ENCODE measurements around the gene RCC1. TPM values are rescaled to one million over a fixed set of nuclear protein-coding genes. Genes with fewer than 3 reads are reported as not detected.
"Not testable (repeated sequence)": the region's sequence is repeated elsewhere in the genome, so short reads cannot be mapped to it uniquely, and the experiment has no call there.

Gene RCC1, protein sequence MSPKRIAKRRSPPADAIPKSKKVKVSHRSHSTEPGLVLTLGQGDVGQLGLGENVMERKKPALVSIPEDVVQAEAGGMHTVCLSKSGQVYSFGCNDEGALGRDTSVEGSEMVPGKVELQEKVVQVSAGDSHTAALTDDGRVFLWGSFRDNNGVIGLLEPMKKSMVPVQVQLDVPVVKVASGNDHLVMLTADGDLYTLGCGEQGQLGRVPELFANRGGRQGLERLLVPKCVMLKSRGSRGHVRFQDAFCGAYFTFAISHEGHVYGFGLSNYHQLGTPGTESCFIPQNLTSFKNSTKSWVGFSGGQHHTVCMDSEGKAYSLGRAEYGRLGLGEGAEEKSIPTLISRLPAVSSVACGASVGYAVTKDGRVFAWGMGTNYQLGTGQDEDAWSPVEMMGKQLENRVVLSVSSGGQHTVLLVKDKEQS
- 10.7 TPM for total RNA-seq

DNA sequence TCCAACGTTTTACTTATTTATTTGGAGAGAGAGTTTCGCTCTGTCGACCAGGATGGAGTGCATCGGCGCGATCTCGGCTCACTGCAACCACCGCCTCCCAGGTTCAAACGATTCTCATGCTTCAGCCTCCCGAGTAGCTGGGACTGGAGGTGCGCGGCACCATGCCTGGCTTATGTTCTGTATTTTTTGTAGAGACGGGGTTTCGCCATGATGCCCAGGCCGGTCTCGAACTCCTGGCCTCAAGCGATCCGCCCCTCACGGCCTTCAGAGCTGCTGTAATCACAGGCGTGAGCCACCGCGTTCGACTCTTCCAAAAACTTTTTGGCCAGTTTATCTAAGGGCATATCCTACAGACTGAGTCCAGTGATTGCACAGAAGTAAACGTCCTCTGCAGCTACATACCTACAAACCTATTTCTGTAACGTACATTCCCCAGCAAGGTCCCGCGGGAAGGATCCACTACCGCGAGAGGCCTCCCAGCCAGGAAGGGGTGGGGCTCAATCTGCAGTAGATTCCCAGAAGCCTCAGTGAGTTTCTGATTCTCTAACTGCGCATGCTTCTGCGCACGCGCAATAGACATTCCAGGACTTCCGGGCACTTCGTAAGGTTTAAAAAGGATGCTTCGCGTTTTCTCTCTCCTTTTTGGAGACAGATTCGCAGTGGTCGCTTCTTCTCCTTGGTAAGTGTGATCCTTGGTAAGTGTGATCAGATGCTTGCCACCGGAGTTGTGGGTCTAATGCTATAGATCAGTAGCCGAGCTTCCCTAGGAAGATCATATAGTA lies at the start of gene RCC1:
Gene RCC1 (plus strand): TSS at position 638 of the 782 bp plus-strand sequence. CDS start 23,824 bp downstream, outside the sequence.
- intact Hi-C loops (cut with DNase I) = no loop called here
- peak; percentile 99 for ATAC-seq
- DNase-seq (ENCODE audit: low spot score) = peak; percentile 97

DNA sequence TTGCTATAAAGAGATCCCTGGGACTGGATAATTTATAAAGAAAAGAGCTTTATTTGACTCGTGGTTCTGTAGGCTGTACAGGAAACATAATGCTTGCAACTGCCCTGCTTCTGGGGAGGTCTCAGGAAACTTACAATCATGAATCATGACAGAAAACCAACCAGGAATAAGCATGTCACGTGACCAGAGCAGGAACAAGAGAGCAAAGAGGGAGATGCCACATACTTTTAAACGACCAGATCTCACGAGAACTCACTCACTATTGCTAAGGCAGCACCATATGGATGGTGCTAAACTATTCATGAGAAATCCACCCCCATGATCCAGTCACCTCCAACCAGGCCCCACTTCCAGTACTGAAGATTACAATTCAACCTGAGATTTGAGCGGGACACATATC lies 49.8 kb upstream of the RCC1 start:
- intact Hi-C loops (cut with DNase I) = no loop called here
- no peak for DNase-seq (ENCODE audit: low spot score)
- ATAC-seq = no peak

DNA sequence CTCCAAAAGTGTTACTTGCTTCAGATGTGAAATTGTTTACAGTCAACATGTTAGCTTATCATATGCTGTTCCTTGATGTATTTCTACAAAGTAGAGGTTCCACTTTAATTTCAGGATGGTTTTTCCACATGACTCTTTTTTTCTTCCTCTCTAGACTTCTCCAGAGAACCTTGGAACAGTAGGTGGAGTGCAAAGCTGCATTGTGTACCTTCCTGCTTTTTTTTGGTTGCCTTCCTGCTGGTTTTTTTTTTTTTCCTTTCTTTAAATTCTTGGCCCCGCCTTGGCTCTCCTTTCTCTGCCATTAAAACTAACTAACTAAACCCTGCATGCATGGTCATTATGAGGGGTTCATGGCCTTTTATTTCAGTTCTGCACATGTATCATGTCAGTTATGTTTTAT lies 48.2 kb upstream of the RCC1 start:
- intact Hi-C loops (cut with DNase I) = no loop called here
- no peak for DNase-seq (ENCODE audit: low spot score)
- ATAC-seq = no peak

DNA sequence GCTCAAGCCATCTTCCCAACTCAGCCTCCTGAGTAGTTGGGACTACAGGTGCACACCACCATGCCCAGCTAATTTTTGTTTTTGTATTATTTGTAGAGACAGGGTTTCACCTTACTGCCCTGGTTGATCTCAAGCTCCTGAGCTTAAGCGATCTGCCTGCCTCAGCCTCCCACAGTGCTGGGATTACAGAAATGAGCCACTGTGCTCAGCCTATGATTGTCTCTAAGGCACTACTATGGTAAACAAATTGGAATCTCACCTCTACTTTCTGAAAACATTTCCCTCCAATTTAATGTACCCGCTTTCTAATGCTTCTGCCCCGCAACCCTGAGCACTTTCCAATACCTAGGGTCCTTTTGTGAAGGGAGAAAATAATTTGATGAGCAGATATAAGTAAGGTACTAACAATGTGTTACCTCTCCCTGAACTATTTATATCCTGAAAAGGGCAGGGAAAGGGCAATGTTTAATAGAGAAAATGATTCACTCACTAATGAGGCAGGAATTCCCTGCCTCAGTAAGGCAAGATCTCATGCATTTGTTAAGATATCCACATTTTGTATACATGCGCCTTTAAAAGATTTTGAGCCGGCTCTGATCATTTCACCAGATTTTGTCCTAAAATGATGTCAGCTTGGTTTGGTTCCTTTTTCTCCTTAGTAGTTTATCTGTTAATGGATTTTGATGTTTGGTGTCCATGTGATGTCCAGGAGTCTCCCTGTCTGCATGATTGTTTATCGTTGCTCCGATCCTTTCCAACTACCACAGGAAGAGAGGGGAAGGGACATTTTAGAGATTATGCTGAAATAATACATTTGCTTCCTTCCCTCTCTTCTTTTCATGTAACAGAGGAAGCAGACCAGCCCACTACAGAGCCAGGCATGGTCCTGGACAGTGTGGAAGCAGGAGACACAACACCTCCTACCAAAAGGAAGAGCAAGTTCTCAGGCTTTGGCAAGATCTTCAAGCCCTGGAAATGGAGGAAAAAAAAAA lies 47.3 kb upstream of the RCC1 start:
- ATAC-seq (no peak), DNase-seq (ENCODE audit: low spot score) (no peak)
- intact Hi-C loops (cut with DNase I) = no loop called here

DNA sequence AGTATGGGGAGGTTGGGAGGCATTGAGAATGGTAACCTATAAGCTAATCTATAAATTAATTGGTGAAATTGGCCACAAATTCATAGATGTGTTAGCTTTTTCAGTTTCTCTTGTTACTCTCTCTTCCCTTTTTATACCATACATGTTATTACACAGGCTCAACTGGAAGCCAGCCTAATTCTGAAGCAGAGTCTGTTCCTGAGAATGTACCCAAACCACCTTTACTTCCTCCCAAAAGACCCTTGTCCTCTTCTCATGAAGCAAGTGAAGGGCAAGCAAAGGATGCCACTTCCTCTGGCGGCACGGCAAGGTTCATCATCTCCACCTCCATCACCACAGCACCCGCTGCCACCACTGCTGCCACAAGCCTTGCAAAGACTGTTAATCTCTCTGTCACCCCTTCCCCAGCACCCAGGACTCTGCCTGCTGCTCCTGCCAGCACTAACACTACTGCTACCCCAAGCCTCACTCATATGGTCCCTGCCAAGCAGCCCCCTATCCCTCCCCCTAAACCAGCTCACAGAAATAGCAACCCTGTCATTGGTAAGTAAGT lies 39.5 kb upstream of the RCC1 start:
- intact Hi-C loops (cut with DNase I) = no loop called here
- ATAC-seq (no peak), DNase-seq (ENCODE audit: low spot score) (no peak)

DNA sequence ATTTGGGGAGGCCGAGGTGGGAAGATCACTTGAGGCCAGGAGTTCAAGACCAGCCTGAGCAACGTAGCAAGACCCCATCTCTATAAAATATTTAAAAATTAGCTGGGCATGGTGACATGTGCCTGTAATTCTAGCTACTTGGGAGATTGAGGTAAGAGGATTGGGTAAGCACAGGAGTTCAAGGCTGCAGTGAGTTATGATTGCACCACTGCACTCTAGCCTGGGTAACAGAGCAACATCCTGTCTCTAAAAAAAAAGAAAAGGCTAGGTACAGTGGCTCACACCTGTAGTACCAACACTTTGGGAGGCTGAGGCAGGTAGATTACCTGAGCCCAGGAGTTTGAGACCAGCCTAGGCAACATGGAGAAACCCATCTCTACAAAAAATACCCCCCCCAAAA lies 35.7 kb upstream of the RCC1 start:
- intact Hi-C loops (cut with DNase I) = no loop called here
- DNase-seq (ENCODE audit: low spot score) = no peak
- ATAC-seq = no peak

DNA sequence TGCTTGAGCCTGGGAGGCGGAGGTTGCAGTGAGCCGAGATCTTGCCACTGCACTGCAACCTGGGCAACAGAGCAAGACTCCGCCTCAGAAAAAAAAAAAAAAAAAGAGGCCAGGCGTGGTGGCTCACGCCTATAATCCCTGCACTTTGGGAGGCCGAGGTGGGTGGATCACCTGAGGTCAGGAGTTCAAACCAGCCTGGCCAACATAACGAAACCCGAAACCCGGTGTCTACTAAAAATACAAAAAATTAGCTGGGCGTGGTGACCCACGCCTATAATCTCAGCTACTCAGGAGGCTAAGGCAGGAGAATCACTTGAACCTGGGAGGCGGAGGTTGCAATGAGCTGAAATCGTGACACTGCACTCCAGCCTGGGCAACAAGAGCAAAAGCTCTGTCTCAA lies 26.3 kb upstream of the RCC1 start:
- intact Hi-C loops (cut with DNase I); DNase-seq (ENCODE audit: low spot score); ATAC-seq: not testable (repeated sequence)

DNA sequence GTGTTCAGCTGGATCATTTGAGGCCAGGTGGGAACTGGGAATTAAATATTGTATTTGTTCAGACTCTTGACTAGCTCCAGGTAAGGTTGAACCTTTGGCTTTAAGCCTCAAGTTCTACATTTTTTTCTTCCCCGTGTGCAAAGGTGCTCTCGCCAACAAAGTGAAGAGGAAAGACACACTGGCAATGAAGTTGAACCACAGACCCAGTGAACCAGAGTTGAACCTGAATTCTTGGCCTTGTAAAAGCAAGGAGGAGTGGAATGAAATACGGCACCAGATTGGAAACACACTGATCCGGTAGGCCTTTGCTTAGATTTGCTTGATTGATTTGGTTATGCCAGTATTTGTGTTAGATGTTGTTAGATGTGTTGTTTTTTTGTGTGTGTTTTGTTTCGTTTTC lies 25.5 kb upstream of the RCC1 start:
- no peak for ATAC-seq
- intact Hi-C loops (cut with DNase I) = no loop called here
- DNase-seq (ENCODE audit: low spot score) = no peak

DNA sequence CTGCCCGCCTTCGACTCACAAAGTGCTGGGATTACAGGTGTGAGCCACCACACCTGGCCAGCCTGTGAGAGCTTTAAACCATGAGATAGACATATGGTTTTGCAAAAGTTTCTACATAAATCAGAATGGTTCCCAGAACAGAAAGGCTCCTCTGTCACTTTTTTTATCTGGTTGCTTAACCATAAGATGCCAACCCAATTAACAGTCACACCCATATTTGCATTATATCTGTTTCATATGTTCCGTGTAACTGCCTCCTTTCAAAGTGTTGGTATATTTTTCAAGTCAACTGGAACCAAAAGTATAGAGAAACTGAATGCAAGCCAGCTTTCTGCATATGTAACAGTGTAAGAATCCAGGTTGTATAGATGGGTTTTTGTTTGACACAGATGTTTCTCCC lies 23.7 kb upstream of the RCC1 start:
- ATAC-seq = no peak
- intact Hi-C loops (cut with DNase I) = no loop called here
- DNase-seq (ENCODE audit: low spot score) = no peak

DNA sequence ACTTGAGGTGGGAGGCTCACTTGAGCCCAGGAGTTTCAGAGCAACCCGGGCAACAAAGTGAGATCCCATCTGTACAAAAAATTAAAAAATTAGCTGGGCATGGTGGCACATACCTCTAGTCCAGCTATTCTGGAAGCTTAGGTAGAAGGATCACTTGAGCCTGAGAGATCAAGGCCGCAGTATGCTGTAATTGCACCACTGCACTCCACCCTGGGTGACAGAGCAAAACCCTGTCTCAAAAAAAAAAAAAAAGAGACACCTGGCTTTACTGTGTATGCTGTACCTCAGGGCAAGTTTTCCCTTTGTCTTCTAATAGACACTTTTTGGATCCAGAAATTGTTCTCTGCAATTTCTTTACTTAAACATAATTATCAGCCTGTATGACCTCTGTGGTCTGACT lies 23.1 kb upstream of the RCC1 start:
- DNase-seq (ENCODE audit: low spot score) (no peak), ATAC-seq (no peak)
- intact Hi-C loops (cut with DNase I) = no loop called here

DNA sequence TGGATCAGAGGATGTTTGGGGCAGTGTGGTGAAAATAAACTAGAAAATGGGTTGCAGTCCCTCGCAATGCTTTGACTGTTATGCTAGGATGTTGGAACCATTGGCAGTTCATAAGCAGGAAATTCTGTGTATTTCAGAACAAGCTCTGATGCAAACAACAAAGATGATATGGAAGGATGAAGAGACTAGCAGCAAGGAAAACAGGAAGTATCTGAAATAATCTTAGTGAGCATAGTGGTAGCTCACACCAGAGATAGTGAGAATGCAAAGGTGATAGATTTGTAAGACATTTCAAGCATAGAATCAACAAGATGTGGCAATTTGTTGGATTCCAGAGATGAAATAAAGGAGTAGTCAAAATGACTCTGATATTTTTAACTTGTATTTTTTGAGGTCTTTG lies 11.1 kb upstream of the RCC1 start:
- intact Hi-C loops (cut with DNase I) = no loop called here
- no peak for ATAC-seq

DNA sequence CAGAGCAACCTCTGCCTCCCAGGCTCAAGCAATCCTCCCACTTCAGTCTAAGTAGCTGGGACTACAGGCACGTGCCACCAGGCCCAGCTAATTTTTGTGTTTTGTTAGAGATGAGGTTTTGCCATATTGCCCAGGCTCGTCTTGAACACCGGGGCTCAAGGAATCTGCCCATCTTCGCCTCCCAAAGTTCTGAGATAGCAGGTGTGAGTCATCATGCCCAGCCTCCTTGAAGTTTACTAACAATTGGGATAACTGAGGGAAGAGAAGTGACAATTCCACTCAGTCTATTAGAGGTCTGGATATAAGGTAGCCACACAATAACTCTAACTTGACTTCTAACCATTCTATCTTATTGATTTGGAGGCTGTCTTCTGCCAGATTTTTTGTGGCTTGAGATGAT lies 6.3 kb upstream of the RCC1 start:
- intact Hi-C loops (cut with DNase I) = no loop called here
- DNase-seq (ENCODE audit: low spot score) (no peak), ATAC-seq (no peak)

More for the DNA sequence above, 11.1 kb upstream of the RCC1 start:
- DNase-seq (ENCODE audit: low spot score) = no peak

DNA sequence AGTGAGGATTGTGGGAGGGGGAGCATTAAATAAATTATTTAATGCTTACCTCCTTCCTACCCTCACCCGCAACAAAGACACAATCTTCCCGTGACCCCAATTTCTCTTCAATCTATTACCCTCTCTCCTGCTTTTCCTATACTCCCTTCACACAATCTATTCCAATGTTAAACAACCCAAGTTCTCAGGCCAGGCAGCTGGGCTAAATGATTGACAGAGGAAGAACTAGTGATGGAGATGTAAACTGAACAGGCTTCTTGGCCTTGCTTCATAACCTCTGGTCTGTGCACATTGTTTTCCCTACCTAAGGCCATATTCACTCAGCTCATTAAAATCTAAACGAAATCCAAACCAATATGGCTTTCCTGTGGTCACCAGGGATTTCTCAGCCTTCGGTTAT lies 3.9 kb upstream of the RCC1 start:
- no peak for DNase-seq (ENCODE audit: low spot score)
- intact Hi-C loops (cut with DNase I) = no loop called here
- no peak for ATAC-seq

DNA sequence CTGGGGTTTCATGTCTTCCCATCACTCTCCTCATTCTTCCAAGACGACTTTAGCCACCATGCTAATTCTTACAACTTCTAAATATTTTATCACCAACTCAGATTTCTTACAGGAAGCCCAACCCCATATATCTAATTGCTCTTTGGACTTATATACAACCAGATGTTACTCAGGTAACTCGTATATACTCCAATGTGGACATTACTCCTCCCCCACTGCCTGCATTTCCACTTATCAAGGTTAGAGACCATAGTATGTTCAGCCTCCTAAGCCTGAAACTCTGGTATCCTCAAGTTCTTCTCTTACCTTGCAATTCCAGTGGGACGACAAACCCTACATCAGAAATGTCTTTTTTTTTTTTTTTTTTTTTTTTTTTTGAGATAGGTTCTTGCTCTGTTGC lies 2.7 kb upstream of the RCC1 start:
- DNase-seq (ENCODE audit: low spot score) = no peak
- ATAC-seq = no peak
- intact Hi-C loops (cut with DNase I) = no loop called here

DNA sequence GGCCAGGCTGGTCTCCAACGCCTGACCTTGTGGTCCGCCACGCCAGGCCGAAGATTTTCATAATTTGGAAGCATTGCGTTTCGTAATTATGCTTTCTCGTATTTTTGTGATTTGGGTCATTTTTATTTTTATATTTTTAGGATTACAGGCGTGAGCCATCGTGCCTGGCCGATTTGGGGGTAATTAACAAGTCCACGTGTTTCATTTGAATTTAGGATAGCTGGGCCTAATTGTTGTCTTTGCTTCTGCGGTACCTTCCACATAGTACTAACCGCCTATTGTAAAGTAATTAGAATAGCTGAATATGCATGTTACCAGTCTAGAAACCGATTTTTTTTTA lies 1.0 kb downstream of the RCC1 start:
- DNase-seq (ENCODE audit: low spot score) = no peak
- ATAC-seq = no peak
- intact Hi-C loops (cut with DNase I) = no loop called here

DNA sequence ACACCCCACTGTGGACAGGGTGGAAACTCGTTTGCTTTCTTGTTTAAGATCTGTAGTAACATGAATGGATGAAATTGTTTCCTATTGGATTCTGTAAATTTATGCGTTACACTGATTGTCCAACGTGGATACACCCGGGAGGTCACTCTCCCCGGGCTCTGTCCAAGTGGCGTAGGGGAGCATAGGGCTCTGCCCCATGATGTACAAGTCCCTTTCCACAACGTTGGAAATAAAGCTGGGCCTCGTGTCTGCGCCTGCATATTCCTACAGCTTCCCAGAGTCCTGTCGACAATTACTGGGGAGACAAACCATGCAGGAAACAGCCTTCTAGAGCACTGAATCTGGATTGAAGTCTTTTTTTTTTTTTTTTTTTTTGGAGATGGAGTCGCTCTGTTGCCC lies 1.4 kb downstream of the RCC1 start:
- ATAC-seq = no peak
- no peak for DNase-seq (ENCODE audit: low spot score)
- intact Hi-C loops (cut with DNase I) = no loop called here

DNA sequence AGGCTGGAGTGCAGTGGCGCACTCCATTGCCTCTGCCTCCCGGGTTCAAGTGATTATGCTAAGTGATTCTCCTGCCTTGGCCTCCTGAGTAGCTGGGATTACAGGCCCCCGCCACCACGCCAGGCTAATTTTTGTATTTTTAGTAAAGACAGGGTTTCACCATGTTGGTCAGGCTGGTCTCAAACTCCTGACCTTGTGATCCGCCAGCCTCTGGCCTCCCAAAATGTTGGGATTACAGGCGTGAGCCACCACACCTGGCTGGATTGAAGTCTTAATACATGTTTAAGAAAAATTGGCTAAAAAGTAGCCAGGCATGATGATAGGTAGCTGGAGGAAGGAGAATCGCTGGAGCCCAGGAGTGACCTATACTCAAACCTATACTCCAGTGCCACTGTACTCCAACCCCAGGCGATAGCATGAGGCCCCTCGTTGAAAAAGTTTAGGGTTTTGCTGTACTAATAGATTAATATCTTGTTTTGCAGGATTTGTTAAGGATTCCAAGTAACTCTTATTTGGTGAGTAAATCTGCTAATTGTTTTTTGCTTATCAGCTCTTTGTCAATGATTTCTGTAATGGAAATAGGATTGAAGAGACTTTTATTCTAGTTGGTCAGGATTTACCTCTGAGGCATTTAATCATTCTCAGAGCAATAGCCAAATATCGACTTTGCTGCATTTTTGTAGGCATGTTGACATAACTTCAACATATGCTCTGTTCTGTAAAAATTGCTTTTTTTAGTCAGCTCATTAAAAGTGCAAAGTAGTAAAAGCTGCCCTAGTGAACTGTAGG lies 2.0 kb downstream of the RCC1 start:
- no peak for DNase-seq (ENCODE audit: low spot score)
- intact Hi-C loops (cut with DNase I) = no loop called here
- no peak for ATAC-seq

DNA sequence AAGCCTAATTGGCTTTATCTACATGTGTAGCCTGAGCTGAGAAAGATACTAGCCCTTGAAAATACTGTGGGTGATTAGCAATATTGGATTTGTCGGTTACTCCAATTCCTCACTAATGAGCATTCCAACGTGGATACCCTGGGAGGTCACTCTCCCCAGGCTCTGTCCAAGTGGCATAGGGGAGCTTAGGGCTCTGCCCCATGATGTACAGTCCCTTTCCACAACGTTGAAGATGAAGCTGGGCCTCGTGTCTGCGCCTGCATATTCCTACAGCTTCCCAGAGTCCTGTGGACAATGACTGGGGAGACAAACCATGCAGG lies 2.6 kb downstream of the RCC1 start:
- ATAC-seq = no peak
- intact Hi-C loops (cut with DNase I) = no loop called here
- no peak for DNase-seq (ENCODE audit: low spot score)
